Measurements from ENCODE around the gene VAMP5. TPM values are rescaled to one million over a fixed set of nuclear protein-coding genes. Genes with fewer than 3 reads are reported as not detected.

VAMP5 gene, protein sequence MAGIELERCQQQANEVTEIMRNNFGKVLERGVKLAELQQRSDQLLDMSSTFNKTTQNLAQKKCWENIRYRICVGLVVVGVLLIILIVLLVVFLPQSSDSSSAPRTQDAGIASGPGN
- total RNA-seq (2014; rRNA removed) = 0.40 TPM in 1 of 2 replicates, not detected in the other
- Bru-seq, nascent RNA = percentile 40 among the genes with signal in this experiment
- BruChase-seq, experiment 1, labeled RNA remaining after a 6-hour chase = percentile 44 among the genes with signal in this experiment
- BruChase-seq, experiment 2, labeled RNA remaining after a 2-hour chase = percentile 40 among the genes with signal in this experiment
- long read RNA-seq = 0 reads

DNA sequence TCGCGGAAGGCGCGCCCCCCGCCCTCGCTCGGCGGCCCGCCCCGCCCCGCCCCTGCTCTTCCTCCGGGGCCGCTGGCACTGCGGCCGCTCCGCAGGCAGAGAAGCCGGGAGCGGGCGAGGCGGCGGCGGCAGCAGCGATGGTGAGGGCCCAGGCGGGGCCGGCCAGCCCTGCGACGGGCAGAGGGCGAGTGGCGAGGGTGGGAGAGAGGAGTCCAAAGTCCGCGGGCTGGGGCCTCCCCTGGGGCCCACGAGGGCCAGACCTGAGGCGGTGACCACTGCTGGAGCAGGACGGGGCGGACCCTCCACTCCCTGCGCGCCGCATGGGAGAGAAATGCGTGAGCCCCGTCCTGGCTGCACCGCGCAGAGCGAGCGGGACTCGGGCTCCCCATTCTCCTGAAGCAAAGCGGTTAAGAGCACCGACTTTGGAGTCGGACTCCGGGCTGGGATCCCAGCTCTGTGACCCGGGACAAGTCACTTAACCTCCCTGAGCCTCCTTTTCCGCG is at the start of gene VAMP5:
VAMP5 (plus strand) TSS at position 78 of the 503 bp plus-strand sequence; CDS start at position 138, 60 bp downstream.
- H3K36me3 ChIP-seq (ENCODE audit: low read depth, low read length) = no peaks in the 10 kb centered on the region
- peaks cover 4% of the 10 kb centered on the region; the same call in 1 of the 2 replicates for H3K79me2 ChIP-seq (ENCODE audit: low read length)
- H3K9me2 ChIP-seq (replicated peaks; ENCODE audit: low read length) = no peaks in the 10 kb centered on the region
- H3K27me3 ChIP-seq (ENCODE audit: low read length) = no peaks in the 10 kb centered on the region
- DNase-seq (no peak), ATAC-seq (no peak)
- H3K9me3 ChIP-seq (ENCODE audit: low read length) = no peaks in the 10 kb centered on the region
- peak within 1 kb of the TSS; percentile 43 for H3K4me2 ChIP-seq (ENCODE audit: low read length)
- H3K4me1 ChIP-seq (ENCODE audit: insufficient read depth, low read length) = peaks cover 17% of the 10 kb centered on the region
- ChIA-PET POLR2A (ENCODE audit: unreplicated experiment) (interaction anchor here (0.6 kb wide), 1 partner anchor 85 kb away, joined by 3 read pairs; no protein-coding TSS in a partner anchor), CTCF (no interaction called here)
- H3F3A ChIP-seq (ENCODE audit: low read length, unreplicated experiment) = no peaks in the 10 kb centered on the region
- intact Hi-C loops (cut with micrococcal nuclease) = loop anchor here (2.0 kb wide), 1 partner anchor 18 kb away; the partner anchor contains the start of gene TMEM150A
- H2AFZ ChIP-seq (ENCODE audit: low read length) = no peak within 1 kb of the TSS
- no TSS peak for BruUV-seq (replicated peaks)
- no peak within 1 kb of the TSS for H3K4me3 ChIP-seq (ENCODE audit: low read length)
- H4K20me1 ChIP-seq (ENCODE audit: low read length) = no peaks in the 10 kb centered on the region
- H3K9ac ChIP-seq (ENCODE audit: low read length) = no peak within 1 kb of the TSS
- H3K27ac ChIP-seq (ENCODE audit: low read length) = peak within 1 kb of the TSS; percentile 42
- no peak for TF ChIP-seq EZH2phosphoT487 (IDR thresholded peaks at IDR 0.05; ENCODE audit: borderline replicate concordance, low read length)
- TF ChIP-seq EZH2 (IDR thresholded peaks at IDR 0.05; ENCODE audit: low read length, unreplicated experiment) = no peak
- TF ChIP-seq, protein P1, sequence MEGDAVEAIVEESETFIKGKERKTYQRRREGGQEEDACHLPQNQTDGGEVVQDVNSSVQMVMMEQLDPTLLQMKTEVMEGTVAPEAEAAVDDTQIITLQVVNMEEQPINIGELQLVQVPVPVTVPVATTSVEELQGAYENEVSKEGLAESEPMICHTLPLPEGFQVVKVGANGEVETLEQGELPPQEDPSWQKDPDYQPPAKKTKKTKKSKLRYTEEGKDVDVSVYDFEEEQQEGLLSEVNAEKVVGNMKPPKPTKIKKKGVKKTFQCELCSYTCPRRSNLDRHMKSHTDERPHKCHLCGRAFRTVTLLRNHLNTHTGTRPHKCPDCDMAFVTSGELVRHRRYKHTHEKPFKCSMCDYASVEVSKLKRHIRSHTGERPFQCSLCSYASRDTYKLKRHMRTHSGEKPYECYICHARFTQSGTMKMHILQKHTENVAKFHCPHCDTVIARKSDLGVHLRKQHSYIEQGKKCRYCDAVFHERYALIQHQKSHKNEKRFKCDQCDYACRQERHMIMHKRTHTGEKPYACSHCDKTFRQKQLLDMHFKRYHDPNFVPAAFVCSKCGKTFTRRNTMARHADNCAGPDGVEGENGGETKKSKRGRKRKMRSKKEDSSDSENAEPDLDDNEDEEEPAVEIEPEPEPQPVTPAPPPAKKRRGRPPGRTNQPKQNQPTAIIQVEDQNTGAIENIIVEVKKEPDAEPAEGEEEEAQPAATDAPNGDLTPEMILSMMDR (conservative IDR thresholded peaks at IDR 0.05; ENCODE audit: low read depth, low read length) = no peak

- peaks cover 8% of the 10 kb centered on the region for H4K20me1 ChIP-seq (ENCODE audit: low read length)
- H3K9me2 ChIP-seq (replicated peaks; ENCODE audit: low read length) = no peaks in the 10 kb centered on the region
- no TSS peak for BruUV-seq (replicated peaks)
- H3K27me3 ChIP-seq (ENCODE audit: low read length) = no peaks in the 10 kb centered on the region
- CTCF ChIA-PET = interaction anchor here (0.6 kb wide), 1 partner anchor 113 kb away, joined by 3 read pairs; no protein-coding TSS in a partner anchor
- DNase-seq = no peak
- H3K9ac ChIP-seq (ENCODE audit: low read length) = no peak overlapping the region
- peaks cover 31% of the 10 kb centered on the region for H3K4me1 ChIP-seq (ENCODE audit: insufficient read depth, low read length)
- ATAC-seq = no peak
- no peak overlapping the region for H3K4me2 ChIP-seq (ENCODE audit: low read length)
- H3K27ac ChIP-seq (ENCODE audit: low read length) = no peak overlapping the region
- intact Hi-C loops (cut with micrococcal nuclease) = no loop called here
- peaks cover 40% of the 10 kb centered on the region for H3K79me2 ChIP-seq (ENCODE audit: low read length)
- TF ChIP-seq, protein P1 (conservative IDR thresholded peaks at IDR 0.05; ENCODE audit: low read depth, low read length) = no peak
- TF ChIP-seq EZH2phosphoT487 (IDR thresholded peaks at IDR 0.05; ENCODE audit: borderline replicate concordance, low read length) = no peak
- peaks cover 2% of the 10 kb centered on the region for H3F3A ChIP-seq (ENCODE audit: low read length, unreplicated experiment)
- no peak overlapping the region for H3K4me3 ChIP-seq (ENCODE audit: low read length)
- H3K9me3 ChIP-seq (ENCODE audit: low read length) = no peaks in the 10 kb centered on the region
- peaks cover 5% of the 10 kb centered on the region for H3K36me3 ChIP-seq (ENCODE audit: low read depth, low read length)
- POLR2A ChIA-PET (ENCODE audit: unreplicated experiment) = interaction anchor here (0.6 kb wide), 1 partner anchor 18 kb away, joined by 19 read pairs; no protein-coding TSS in a partner anchor
- H2AFZ ChIP-seq (ENCODE audit: low read length) = no peak overlapping the region
Measured at GRCh38 chr2:85534881-85535280, 49.4 kb upstream of the VAMP5 start.
